ENCODE measurements around the gene TMPRSS5.

Gene TMPRSS5

GRCh38 chr11:113664981-113665710 lies 41.0 kb downstream of the TMPRSS5 start:
- DNase-seq, result no peak

- DNase-seq, result no peak
Measured at GRCh38 chr11:113664069-113664980, 41.8 kb downstream of the TMPRSS5 start.

- DNase-seq, result no peak
Measured at GRCh38 chr11:113663567-113663966, 42.5 kb downstream of the TMPRSS5 start.

- DNase-seq, result no peak
Measured at GRCh38 chr11:113655771-113656170, 50.3 kb downstream of the TMPRSS5 start.

GRCh38 chr11:113651023-113651422 lies 55.1 kb downstream of the TMPRSS5 start:
- DNase-seq, result no peak

GRCh38 chr11:113649311-113649710 lies 56.8 kb downstream of the TMPRSS5 start:
- DNase-seq, result no peak

- no peak for DNase-seq
Measured at GRCh38 chr11:113647856-113648255, 58.3 kb downstream of the TMPRSS5 start.

- DNase-seq, result no peak
Measured at GRCh38 chr11:113647108-113647507, 59.0 kb downstream of the TMPRSS5 start.

GRCh38 chr11:113645593-113646349 lies 60.3 kb downstream of the TMPRSS5 start:
- DNase-seq, result no peak

GRCh38 chr11:113644605-113645004 lies 61.5 kb downstream of the TMPRSS5 start:
- DNase-seq, result no peak

GRCh38 chr11:113643701-113644100 lies 62.4 kb downstream of the TMPRSS5 start:
- no peak for DNase-seq

- no peak for DNase-seq
Measured at GRCh38 chr11:113643006-113643585, 63.0 kb downstream of the TMPRSS5 start.

- DNase-seq, result no peak
Measured at GRCh38 chr11:113642090-113642489, 64.0 kb downstream of the TMPRSS5 start.

- DNase-seq, result no peak
Measured at GRCh38 chr11:113638376-113638775, 67.7 kb downstream of the TMPRSS5 start.

GRCh38 chr11:113637636-113638035 lies 68.5 kb downstream of the TMPRSS5 start:
- DNase-seq, result no peak
